ENCODE results near the gene DMRT1.

The DMRT1 gene

GRCh38 chr9:842635-843426 is 1.3 kb downstream of the DMRT1 start:
- H3K27ac ChIP-seq: no peak overlapping the region
- no peak for TF ChIP-seq CTCF (conservative IDR thresholded peaks at IDR 0.05)

DNA sequence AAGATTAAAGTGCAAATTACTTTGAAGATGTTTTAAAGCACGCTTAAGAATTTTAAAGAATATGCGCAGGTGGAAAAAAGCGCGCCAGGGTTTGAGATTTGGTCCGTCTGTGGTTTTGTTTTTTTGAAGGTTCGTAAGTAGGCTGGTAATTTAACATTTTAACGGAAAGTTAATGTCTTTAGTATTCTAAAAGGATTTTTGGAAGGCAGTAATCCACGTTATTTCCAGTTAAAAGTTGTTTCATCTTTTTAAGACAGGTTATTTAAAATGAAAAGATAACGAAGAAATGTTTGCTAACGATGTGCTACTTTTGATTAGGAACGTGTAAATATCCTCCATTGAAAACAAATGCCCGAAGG is 1.9 kb downstream of the DMRT1 start:
- no peak for TF ChIP-seq CTCF (conservative IDR thresholded peaks at IDR 0.05)
- no peak overlapping the region for H3K27ac ChIP-seq

- no peak; the same call in 1 of the 2 replicates for TF ChIP-seq CTCF (conservative IDR thresholded peaks at IDR 0.05)
- no peak overlapping the region for H3K27ac ChIP-seq
Measured at GRCh38 chr9:846852-847251, 5.4 kb downstream of the DMRT1 start.

DNA sequence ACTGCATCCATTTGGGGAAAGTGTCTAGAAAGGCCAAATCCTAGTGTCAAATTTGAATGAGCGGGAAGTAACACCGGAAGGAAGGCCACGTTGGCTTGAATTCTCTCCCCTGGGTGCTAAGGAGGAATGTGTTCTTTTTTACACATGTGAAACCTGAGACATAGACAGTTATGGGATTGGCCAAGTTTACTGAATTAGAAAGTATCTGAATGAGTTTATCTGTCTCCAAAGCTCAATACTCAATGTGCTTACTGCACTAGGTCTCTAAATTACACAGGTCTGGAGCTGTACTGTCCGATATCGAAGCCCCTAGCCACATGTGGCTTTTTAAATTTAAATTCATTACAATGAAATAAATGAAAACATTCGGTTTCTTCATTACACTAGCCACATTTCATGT is 6.0 kb downstream of the DMRT1 start:
- no peak for TF ChIP-seq CTCF (conservative IDR thresholded peaks at IDR 0.05)
- no peak overlapping the region for H3K27ac ChIP-seq

- TF ChIP-seq CTCF (conservative IDR thresholded peaks at IDR 0.05): no peak
- H3K27ac ChIP-seq: no peak overlapping the region
Measured at GRCh38 chr9:849431-849830, 7.9 kb downstream of the DMRT1 start.

DNA sequence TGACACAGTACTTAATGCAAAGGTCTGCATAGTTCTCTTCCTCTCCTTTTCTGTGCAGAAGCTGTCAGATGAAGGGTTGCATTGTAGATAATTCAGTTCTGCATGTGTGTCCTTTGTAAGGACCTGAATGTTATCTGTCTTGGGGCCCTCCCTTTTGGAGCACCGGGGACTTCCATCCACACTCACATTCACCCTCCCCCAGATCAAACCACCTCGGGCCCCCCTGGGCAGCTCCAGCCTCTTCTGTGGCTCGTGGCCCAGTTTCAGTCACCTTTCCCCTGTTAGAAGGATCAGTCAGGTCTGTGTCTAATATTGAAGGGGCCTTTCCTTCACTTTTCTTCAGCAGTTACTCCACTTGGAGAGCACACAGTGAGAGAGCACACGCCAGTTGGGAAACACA is 11.0 kb downstream of the DMRT1 start:
- H3K27ac ChIP-seq: no peak overlapping the region
- no peak for TF ChIP-seq CTCF (conservative IDR thresholded peaks at IDR 0.05)

GRCh38 chr9:859251-859650 is 17.8 kb downstream of the DMRT1 start:
- H3K27ac ChIP-seq: no peak overlapping the region
- TF ChIP-seq CTCF (conservative IDR thresholded peaks at IDR 0.05): no peak
